ENCODE measurements around the gene UBE2QL1.

UBE2QL1 gene

GRCh38 chr5:6430418-6431028 is 18.1 kb upstream of the UBE2QL1 start:
- DNase-seq (ENCODE audit: extremely low read depth, insufficient read length): no peak
- no peak overlapping the region for H3K4me3 ChIP-seq (replicated peaks; ENCODE audit: low read depth, low read length)
- H3K36me3 ChIP-seq (ENCODE audit: control insufficient read depth, insufficient read depth, low read length): no peaks in the 10 kb centered on the region
- TF ChIP-seq CTCF (IDR thresholded peaks at IDR 0.05; ENCODE audit: insufficient read depth, low read length, poor library complexity, severe bottlenecking): no peak
- peaks cover 2% of the 10 kb centered on the region; the same call in 1 of the 2 replicates for H3K27me3 ChIP-seq (replicated peaks; ENCODE audit: control insufficient read depth, insufficient read depth, low read length)

- Histone ChIP-seq H3K36me3 (ENCODE audit: control insufficient read depth, insufficient read depth, low read length) (no peaks in the 10 kb centered on the region), H3K27me3 (replicated peaks; ENCODE audit: control insufficient read depth, insufficient read depth, low read length) (peaks cover 2% of the 10 kb centered on the region; the same call in 1 of the 2 replicates), H3K4me3 (replicated peaks; ENCODE audit: low read depth, low read length) (no peak overlapping the region)
- DNase-seq (ENCODE audit: extremely low read depth, insufficient read length): no peak
- no peak for TF ChIP-seq CTCF (IDR thresholded peaks at IDR 0.05; ENCODE audit: insufficient read depth, low read length, poor library complexity, severe bottlenecking)
Observed at GRCh38 chr5:6431214-6432195, 17.2 kb upstream of the UBE2QL1 start.

- no peak for DNase-seq (ENCODE audit: extremely low read depth, insufficient read length)
Observed at GRCh38 chr5:6432206-6432605, 16.5 kb upstream of the UBE2QL1 start.

DNA sequence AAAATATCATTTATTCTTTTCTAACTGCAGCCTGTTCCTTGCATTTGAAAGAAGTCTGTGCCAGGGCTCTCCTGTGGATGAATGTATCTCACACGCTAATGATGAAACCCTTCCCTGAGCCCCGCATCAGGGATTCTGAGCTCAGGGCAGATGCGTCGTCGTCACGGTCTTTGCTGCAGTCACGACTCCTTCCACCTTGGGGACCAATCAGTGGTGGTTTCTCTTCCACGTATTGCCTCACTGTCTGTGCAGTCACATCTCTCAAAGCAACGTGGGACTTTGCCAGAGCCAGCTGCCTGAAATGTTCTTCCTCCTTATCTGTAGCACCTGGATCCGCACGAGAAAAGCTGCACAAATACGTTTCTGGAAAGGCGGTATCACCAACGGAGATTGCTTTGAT is 13.9 kb upstream of the UBE2QL1 start:
- H3K27me3 ChIP-seq (replicated peaks; ENCODE audit: control insufficient read depth, insufficient read depth, low read length): peaks cover 2% of the 10 kb centered on the region; the same call in 1 of the 2 replicates
- DNase-seq (ENCODE audit: extremely low read depth, insufficient read length): no peak
- TF ChIP-seq CTCF (IDR thresholded peaks at IDR 0.05; ENCODE audit: insufficient read depth, low read length, poor library complexity, severe bottlenecking): no peak

More at GRCh38 chr5:6432206-6432605, 16.5 kb upstream of the UBE2QL1 start:
- H3K36me3 ChIP-seq (ENCODE audit: control insufficient read depth, insufficient read depth, low read length): no peaks in the 10 kb centered on the region
- H3K4me3 ChIP-seq (replicated peaks; ENCODE audit: low read depth, low read length): no peak overlapping the region
- H3K27me3 ChIP-seq (replicated peaks; ENCODE audit: control insufficient read depth, insufficient read depth, low read length): peaks cover 2% of the 10 kb centered on the region; the same call in 1 of the 2 replicates
- TF ChIP-seq CTCF (IDR thresholded peaks at IDR 0.05; ENCODE audit: insufficient read depth, low read length, poor library complexity, severe bottlenecking): no peak

DNA sequence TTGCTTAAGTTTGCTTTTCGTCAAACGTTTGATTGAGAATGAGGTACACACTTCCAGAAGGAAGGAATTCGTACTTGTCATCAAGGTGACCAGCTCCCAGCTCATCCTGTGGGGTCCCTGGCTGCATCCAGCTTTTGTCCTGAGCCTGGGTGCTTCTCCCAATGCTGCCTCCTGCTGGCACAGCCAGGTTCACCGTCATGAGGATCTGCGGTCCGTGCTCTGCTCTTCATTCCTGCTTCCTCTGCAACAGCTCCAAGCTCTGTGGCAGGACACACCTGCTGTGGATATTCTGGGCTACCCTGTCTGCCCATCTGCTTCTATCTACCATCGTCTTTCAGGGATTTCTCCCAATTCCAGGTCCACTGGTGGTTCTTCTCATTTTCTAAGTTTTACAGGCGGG is 13.3 kb upstream of the UBE2QL1 start:
- no peaks in the 10 kb centered on the region for H3K36me3 ChIP-seq (ENCODE audit: control insufficient read depth, insufficient read depth, low read length)
- no peak for DNase-seq (ENCODE audit: extremely low read depth, insufficient read length)
- peaks cover 2% of the 10 kb centered on the region; the same call in 1 of the 2 replicates for H3K27me3 ChIP-seq (replicated peaks; ENCODE audit: control insufficient read depth, insufficient read depth, low read length)
- no peak overlapping the region for H3K4me3 ChIP-seq (replicated peaks; ENCODE audit: low read depth, low read length)
- peak; percentile 47 for TF ChIP-seq CTCF (IDR thresholded peaks at IDR 0.05; ENCODE audit: insufficient read depth, low read length, poor library complexity, severe bottlenecking)

More for the DNA sequence above, 13.9 kb upstream of the UBE2QL1 start:
- Histone ChIP-seq H3K4me3 (replicated peaks; ENCODE audit: low read depth, low read length) (no peak overlapping the region), H3K36me3 (ENCODE audit: control insufficient read depth, insufficient read depth, low read length) (no peaks in the 10 kb centered on the region)

Measured in GM06990 (cell line).